ENCODE data around the gene ADAM12.

ADAM12 gene

GRCh38 chr10:126084369-126084768 is 303.9 kb downstream of the ADAM12 start:
- TF ChIP-seq, protein P1, sequence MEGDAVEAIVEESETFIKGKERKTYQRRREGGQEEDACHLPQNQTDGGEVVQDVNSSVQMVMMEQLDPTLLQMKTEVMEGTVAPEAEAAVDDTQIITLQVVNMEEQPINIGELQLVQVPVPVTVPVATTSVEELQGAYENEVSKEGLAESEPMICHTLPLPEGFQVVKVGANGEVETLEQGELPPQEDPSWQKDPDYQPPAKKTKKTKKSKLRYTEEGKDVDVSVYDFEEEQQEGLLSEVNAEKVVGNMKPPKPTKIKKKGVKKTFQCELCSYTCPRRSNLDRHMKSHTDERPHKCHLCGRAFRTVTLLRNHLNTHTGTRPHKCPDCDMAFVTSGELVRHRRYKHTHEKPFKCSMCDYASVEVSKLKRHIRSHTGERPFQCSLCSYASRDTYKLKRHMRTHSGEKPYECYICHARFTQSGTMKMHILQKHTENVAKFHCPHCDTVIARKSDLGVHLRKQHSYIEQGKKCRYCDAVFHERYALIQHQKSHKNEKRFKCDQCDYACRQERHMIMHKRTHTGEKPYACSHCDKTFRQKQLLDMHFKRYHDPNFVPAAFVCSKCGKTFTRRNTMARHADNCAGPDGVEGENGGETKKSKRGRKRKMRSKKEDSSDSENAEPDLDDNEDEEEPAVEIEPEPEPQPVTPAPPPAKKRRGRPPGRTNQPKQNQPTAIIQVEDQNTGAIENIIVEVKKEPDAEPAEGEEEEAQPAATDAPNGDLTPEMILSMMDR (IDR thresholded peaks at IDR 0.05; ENCODE audit: low read depth, low read length): no peak
- no peak overlapping the region for H3K4me3 ChIP-seq (ENCODE audit: low read depth, low read length)

DNA sequence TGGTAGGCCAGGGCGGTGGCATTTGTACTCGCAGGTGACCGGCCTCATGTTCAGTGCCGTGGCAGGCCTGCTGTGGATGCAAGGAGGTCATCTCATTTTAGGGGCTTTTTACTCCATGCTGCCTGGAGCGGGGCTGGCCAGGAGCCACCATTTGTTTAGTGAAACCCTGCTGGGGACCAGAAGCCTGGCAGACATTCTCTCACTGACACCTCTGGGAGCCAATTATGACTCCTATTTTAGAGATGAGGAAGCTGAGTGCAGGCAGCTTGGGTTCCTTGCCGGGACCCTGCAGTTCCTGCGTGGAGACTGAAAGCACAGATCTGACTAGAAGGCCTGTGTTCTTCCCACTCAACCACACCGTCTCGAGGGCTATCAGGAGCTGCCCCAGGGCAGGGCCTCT is 305.3 kb downstream of the ADAM12 start:
- TF ChIP-seq, protein P1 (IDR thresholded peaks at IDR 0.05; ENCODE audit: low read depth, low read length): no peak
- no peak overlapping the region for H3K4me3 ChIP-seq (ENCODE audit: low read depth, low read length)

DNA sequence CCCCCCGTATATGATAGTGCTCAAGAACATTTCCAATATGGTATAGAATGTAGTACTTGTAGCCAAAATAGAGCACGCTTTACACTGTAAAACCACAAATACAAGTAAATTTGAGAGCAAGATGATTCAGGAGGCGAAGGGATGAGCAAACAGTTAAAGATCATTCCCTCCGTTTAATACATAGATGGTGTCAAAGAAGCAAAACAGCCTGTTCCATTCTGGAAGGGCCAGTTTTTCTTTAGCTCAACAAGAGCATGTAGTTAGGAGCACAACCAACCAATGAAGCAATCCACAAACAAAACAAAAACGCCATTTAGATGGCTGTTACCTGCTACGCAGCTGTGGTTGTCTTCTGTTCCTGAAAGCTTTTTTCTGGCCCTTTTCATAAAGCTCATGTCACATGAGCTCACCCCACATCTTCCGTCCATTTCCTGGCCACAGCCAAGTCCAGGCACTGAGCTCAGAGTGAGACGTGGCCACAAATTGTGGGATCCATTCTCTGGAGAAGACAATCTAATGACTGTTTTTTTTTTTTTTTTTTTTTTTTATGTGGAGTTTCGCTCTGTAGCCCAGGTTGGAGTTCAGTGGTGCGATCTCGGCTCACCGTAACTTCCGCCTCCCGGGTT is 306.3 kb downstream of the ADAM12 start:
- TF ChIP-seq, protein P1 (IDR thresholded peaks at IDR 0.05; ENCODE audit: low read depth, low read length): no peak
- no peak overlapping the region for H3K4me3 ChIP-seq (ENCODE audit: low read depth, low read length)

GRCh38 chr10:126080879-126081411 is 307.3 kb downstream of the ADAM12 start:
- TF ChIP-seq, protein P1 (IDR thresholded peaks at IDR 0.05; ENCODE audit: low read depth, low read length): no peak
- peak overlapping the region; percentile 14 for H3K4me3 ChIP-seq (ENCODE audit: low read depth, low read length)

DNA sequence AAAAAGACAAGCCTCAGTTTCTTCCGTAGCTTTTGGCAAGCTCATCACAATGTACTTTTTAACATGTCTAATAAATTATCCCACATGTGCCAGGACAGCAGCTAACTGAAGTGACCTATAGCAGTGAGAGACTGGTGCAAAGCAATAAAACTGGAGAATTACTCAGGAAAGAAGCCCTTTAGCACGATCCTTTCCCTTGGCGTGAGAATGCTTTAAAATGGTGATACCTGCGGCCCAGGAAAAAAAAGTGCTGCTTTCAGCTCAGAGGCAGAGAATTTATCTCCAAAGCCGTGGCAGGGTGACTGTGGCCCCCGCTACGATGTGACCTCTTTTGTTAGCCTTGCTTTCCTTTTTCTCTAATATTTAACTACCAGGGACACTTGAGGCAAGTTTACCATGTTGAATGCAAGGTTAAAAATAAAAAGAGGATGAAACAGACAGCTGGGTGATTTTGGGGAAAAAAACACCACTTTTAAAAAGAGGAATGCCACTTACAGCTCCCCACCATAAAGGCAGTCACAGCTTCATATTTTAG is 307.9 kb downstream of the ADAM12 start:
- H3K4me3 ChIP-seq (ENCODE audit: low read depth, low read length): no peak overlapping the region
- TF ChIP-seq, protein P1 (IDR thresholded peaks at IDR 0.05; ENCODE audit: low read depth, low read length): no peak

- TF ChIP-seq, protein P1 (IDR thresholded peaks at IDR 0.05; ENCODE audit: low read depth, low read length): no peak
- H3K4me3 ChIP-seq (ENCODE audit: low read depth, low read length): no peak overlapping the region
Observed at GRCh38 chr10:126075009-126075408, 313.3 kb downstream of the ADAM12 start.

- TF ChIP-seq, protein P1 (IDR thresholded peaks at IDR 0.05; ENCODE audit: low read depth, low read length): no peak
- no peak overlapping the region for H3K4me3 ChIP-seq (ENCODE audit: low read depth, low read length)
Observed at GRCh38 chr10:126074291-126074690, 314.0 kb downstream of the ADAM12 start.
